Activated CD4-positive, alpha-beta T cell treated with anti-CD3 and anti-CD28 coated beads, Interleukin-2, amount 50 U/mL, for 1 hour (primary cell): Measurements from ENCODE around the gene SLC29A1.
A peak's percentile ranks its signal among the peaks of the same experiment; 100 is the strongest.
"Not testable (repeated sequence)": the region's sequence is repeated elsewhere in the genome, so short reads cannot be mapped to it uniquely, and the experiment has no call there.

Experiments
- DNase-seq: peaks from one replicate; pipeline ENCODE4 v3.0.0-alpha.2; 2020

SLC29A1 gene

DNA sequence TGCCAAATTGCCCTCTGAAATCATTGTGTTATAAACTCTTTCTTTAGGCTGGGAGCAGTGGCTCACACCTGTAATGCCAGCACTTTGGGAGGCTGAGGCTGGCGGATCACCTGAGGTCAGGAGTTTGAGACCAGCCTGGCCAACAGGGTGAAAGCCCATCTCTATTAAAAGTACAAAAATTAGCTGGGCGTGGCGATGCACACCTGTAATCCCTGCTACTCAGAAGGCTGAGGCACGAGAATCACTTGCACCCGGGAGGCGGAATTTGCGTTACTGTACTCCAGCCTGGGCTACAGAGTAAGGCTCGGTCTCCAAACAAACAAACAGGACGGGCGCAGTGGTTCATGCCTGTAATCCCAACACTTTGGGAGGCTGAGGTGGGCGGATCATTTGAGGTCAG, 27.0 kb upstream of the SLC29A1 start:
- not testable (repeated sequence) for DNase-seq

DNA sequence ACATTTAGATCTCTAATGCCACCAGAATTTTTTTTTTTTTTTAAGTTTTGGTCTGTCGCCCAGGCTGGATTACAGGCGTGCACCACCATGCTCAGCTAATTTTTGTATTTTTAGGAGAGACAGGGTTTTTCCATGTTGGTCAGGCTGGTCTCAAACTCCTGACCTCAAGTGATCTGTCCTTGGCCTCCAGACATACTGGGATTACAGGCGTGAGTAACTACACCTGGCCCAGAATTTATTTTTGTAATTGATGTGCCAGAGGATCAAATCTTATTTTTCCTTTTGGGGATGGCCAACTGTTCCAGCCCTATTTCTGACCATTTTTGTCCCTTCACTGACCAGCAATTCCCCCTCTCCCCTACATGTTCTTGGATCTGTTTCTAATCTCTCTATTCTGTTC, 24.7 kb upstream of the SLC29A1 start:
- DNase-seq, result no peak

DNA sequence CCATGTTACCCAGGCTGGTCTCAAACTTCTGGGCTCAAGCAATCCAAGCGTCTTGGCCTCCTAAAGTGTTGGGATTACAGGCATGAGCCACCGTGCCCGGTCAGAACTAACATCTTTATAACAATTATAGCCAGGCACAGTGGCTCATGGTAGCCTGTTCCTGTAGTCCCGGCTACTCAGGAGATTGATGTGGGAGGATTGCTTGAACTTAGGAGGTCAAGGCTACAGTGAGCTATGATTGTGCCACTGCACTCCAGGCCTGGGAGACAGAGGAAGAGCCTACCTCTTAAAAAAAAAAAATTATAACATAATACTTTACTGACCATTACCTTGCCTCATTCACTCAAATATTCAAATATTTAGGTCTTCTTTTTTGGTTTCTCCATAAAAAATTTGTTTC, 23.5 kb upstream of the SLC29A1 start:
- DNase-seq, result no peak

DNA sequence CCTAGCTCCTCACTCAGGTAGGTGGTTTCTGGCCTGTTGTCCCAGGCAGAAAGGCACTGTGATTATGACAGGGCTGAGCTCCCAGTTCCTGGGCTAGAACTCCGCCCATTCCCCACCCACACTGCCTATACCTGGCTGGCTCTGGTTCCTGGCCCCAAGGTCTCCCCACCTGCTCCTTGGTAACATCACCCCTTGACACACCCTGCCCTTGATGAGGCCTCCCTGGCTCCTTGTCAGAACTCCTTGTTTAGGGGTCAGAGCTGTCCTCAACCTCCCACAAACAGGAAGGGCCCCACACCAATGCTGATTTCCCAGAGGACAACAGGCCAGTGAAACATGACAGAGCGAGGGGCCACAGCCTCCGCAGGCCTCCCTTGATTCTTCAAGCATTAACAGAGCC, 22.2 kb upstream of the SLC29A1 start:
- DNase-seq, result no peak

DNA sequence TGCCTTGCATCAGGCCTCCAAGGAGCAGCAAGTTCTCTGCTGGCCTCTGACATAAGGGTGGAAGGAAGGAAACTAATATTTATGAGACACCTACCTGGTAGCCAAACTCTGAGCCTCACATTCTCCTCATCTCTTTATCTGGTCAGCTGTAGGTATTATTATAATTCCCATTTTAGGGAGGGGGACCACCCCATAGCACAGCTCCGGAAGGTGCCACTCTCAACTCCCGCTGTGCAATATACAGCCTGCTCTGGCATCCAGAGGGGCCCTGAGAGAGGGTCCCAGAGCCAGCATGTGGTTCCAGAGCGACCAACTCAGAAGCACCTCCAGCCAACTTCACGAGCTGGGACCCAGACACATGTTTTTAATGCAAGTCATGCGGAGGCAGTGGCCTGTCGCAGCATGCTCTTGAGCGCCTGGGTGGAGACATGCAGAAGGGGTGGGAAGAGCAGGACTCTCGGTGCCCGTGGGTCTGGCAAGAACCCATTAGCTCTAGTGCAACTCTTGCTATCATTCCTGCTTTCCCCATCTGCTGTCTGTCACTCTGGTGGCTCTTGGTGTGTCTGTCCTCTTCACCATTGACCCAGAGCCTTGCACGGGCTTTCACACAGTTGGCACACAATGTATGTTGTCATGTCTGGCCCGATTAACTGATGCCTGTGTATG, 21.6 kb upstream of the SLC29A1 start:
- DNase-seq, result no peak

DNA sequence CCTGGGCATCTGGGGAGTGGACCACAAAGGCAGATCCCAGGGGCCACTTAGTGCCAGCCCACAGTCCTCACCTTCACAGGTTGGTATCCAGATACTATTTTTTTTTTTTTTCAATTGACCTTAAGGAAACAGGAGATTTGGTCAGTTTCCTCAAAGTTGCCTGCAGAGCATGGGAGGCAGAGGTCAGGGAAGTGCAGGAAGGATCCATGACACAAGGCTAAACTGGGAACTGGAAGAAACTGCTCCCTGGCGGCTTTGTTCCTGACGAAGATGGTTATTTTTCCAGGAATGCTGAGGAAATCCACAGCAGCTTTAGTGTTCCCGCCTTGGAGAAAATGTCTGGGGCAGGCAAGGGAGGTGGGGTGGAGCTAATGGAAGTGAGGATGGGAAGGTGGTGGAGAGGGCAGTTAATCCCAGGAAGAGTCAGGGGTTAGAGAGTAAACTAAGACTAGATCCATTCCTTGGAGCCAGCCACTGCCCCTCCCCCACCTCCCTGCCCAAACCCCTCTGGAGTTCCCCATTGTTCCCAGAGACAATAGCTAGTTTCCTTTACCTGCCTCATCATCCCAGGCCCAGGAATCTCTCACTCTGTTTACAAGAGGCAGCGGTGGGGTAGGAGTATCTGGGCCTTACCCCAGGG, 20.9 kb upstream of the SLC29A1 start:
- no peak for DNase-seq

DNA sequence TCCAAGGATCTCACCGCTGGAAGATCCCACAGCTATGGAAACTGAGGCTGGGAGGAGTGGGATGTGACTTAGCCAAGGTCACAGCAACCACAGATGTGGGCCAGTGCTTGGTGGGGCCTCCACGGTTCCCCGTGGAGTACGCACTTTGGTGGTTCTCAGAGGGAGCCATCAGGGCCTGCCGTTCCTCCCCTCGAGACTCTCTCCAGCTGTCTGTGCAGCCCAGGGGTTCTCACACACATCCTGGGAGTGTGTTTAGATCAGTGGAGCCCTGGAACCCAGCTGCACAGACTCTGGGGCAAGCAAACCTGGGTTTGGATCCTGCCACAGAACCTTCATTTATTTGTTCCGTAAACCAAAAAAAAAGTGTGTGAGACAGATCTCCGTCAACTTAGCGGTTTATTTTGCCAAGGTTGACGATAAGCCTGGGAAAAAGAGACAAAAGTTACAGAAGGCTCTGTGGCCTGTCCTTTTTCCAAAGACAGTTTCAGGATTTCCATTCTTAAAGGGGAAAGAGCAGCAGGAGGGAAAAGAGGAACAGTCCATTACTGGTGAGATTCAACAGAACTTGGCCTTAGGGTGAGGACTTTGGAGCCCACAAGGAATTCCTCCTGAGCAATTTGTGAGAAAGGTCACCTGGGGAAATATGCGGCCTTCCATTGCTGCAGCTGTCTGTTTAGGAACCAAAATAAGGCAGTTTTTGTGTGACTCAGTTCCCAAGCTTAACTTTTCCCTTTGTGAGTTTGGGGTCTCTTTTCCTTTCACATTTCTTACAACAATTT, 20.2 kb upstream of the SLC29A1 start:
- DNase-seq, result no peak

DNA sequence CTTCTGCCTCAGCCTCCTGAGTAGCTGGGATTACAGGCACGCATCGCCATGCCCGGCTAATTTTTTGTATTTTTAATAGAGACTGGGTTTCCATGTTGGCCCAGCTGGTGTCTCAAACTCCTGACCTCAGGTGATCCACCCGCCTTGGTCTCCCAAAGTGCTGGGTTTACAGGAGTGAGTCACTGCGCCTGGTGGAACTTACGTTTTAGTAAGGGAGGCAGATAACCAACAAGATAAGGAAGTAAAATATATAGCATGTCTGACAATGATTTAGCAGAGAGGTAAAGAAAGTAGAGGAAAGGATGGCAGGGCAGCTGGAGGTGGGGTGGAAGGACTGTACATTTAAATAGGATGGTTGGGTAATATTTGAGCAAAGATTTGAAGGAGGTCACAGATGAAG, 19.4 kb upstream of the SLC29A1 start:
- no peak for DNase-seq

DNA sequence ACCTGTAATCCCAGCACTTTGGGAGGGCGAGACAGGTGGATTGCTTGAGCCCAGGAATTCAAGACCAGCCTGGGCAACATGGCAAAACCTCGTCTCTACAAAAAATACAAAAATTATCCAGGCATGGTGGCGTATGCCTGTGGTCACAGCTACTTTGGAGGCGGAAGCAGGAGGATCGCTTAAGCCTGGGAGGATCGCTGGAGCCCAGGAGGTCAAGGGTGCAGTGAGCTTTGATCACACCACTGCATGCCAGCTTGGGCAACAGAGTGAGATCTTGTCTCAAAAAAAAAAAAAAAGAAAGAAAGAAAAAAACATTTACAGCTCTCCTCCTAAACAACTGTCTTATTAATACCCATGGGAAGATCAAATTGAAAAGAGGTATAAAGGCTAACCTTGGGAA, 15.4 kb upstream of the SLC29A1 start:
- no peak for DNase-seq

DNA sequence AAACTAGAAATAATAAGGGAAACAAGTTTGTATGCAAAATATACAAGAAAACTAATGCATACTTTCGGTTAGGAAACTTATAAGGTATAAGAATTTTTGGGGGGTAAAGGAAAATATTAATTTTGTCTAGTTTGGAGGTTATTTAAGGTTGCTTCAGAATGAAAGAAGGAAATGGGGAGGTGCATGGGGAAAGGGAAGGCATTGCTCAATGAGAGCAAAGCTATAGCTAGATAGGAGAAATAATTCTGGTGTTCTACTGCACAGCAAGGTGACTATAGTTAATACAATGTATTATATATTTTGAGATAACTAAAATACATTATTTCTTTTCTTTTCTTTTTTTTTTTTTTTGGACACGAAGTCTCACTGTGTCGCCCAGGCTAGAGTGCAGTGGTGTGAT, 12.1 kb upstream of the SLC29A1 start:
- DNase-seq, result no peak

DNA sequence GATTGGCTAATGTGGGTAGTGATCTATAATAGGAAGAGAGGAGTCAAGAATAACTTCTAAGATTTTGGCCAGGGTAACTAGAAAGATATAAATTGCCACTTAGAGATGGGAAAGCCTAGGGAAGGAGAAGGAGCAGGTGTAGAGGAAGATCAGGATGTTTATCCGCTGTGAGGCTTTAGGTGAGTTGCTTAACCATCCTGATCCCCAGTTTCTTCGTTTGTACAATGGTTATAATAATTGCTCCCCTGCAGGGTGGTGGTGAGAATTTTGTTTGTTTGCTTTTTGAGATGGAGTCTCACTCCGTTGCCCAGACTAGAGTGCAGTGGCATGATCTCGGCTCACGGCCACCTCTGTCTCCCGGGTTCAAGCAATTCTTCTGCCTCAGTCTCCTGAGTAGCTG, 9.1 kb upstream of the SLC29A1 start:
- no peak for DNase-seq

DNA sequence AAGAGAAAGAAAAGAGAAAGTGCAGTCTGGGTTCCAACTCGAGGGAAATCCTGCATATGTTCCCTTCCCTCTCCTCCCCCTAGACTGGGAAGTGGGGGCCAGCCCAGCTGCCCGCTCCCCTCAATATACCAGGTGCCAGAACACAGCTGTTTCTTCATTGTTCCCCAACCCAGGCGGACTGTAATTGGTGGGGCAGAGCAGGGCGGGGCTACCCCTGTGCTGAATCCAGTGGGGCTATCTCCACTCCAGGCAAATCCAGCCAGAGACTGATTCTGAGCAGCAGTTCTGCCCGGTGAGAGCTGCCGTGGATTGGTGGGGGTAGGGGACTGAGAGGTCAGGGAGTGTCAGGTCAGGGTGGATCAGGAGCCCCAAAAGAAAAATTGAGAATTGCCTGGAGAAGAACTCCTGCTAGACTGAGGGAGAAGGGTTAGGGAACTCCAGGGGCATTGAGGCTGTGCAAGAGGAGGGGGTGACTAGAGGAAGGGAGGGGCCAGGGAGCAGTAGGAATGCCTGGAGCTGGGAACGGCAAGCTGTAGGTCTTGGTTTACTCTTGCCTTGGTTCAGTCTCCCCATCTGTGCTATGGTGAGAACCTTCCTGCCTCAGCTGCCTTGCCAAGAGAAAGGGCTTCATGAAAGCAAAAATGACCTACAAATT, 6.6 kb upstream of the SLC29A1 start, which contains the start of gene MYMX:
TSS of gene MYMX (plus strand) at position 250 of the 655 bp plus-strand sequence. CDS start 546 bp downstream, outside the sequence.
- no peak for DNase-seq

DNA sequence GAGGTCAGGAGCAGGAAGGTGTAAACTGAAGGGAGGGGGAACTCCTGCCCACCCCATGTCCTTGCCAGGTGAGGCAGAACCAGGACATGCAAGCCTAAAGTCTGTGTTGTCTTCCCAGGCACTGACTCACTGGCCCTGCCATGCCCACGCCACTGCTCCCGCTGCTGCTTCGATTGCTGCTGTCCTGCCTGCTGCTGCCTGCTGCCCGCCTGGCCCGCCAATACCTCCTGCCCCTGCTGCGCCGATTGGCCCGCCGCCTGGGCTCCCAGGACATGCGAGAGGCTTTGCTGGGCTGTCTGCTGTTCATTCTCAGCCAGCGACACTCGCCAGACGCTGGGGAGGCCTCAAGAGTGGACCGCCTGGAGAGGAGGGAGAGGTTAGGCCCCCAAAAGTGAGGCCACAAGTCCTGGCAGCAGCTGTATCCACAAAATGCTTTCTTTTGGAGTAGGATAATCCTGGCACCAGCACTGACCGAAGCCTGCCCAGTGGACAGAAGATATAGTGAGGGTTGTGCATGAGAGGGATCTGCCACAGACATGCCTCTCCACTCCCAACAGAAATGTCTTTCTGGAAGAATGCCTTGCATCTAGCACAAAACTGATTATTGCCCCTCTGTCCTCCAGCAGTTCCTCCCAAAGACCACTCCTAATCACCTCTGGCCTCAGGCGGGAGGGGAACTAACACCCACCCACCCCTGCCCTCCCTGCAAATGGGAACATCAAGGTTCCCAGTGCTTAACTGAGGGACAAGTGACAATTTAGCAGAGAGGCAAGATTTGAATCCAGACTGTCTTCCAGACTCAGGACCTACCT, 5.9 kb upstream of the SLC29A1 start:
- no peak for DNase-seq

DNA sequence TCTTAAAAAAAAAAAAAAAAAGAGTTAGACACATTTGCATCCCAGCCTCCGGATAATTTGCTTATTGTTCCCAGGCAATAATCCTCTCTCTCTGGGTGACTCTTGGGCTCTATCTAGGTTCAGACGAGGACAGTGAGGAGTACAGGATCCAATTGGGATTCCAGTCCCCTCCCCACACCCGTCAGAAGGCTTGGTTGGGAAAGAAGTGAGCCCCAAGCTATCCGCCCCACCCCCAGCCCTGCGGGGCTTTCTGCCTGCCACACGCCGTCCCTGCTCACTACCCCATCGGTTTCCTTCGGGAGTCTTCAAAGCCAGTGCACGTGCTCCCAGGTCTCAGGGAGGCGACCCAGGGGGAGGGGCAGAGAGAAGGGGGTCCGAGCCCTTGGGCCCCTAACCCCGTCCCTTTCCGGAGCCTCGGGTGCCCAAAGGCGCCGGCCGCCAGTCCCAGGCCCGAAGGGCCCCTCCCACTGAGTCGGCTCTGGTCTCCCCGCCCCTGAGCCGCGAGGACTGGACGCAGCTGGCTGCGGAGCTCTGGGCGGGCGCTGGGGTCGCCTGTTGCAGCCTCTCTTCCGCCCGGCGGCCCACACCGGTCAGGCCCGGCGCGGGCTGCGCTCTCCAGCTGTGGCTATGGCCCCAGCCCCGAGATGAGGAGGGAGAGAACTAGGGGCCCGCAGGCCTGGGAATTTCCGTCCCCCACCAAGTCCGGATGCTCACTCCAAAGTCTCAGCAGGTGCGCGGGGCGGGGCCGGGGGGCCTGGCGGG, 4.2 kb upstream of the SLC29A1 start:
- DNase-seq, result no peak

DNA sequence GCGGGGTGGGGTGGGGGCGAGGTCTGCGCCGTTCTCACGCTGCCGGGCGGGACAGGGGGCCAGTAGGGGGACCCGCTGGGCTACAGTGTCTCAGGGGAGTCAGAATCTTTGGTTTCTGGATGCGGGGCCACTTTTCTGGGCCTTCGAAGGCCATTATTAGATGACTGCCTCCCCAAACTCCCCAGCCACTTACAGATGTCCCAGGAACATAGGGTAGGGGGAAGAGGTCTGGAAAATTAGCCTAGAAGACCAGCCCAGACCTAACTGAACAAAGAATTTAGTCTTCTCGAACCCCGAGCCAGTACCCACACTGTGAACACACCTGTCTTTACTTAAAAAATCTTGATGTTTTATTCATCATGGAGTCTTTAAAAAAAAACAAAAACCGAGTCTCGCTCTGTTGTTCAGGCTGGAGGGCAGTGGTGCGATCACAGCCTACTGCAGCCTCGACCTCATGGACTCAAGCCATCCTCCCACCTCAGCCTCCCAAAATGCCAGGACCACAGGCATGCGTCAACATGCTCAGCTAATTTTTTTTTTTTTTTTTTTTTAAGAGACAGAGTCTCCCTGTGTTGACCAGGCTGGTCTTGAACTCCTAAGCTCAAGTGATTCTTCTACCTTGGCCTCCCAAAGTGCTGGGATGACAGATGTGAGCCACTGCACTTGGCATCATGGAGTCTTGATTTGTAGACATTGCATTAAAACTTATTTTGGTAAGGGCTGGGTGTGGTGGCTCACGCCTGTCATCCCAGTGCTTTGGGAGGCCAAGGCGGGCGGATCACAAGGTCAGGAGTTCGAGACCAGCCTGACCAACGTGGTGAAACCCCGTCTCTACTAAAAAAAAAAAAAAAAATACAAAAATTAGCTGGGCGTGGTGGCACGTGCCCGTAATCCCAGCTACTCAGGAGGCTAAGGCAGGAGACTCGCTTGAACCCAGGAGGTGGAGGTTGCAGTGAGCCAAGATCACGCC, 3.3 kb upstream of the SLC29A1 start:
- no peak for DNase-seq

DNA sequence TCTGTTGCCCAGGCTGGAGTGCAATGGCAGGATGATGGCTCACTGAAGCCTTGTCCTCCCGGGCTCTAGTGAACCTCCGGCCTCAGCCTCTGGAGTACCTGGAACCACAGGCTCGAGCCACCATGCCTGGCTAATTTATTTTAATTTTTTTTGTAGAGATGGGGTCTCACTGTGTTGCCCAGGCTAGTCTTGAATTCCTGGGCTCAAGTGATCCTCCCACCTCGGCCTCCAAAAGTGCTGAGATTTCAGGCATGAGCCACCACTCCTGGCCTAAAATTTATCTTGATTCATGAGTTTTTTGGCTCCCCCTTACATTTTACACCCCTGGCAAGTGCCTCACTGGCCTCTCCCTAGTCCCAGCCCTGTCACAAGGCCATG, 2.5 kb upstream of the SLC29A1 start:
- DNase-seq, result no peak

DNA sequence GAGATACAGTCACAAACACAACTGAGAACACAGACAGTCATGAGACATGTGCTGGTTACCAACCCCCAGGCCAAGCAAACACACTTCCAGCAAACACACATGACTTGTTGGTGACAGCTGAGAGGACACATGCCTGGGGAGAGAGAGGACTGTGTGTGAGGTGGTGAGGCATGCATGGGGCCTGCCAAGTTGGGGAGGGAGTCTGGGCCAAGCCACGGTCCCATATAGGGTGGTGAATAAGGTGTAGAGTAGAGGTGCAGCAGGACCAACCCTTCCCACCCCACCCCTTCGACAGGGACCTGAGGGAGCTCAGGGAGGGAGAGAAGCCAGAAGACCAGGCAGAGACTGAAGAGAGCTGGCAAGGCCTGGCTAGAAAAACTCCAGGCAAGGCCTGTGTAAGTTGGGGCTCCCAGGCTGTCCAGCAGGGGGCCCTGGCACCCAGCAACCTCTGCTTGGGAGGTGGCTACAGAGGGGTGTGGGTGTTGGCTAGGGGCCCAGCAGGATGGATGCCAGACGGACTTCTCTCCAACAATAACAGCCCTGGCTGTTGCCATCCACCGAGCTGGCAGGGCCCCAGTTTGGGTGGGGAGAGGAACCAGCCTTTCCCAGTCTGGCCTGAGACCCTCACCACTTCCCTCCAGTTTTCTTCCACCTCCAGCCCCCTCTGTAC, 2.0 kb upstream of the SLC29A1 start:
- DNase-seq, result peak; percentile 70

DNA sequence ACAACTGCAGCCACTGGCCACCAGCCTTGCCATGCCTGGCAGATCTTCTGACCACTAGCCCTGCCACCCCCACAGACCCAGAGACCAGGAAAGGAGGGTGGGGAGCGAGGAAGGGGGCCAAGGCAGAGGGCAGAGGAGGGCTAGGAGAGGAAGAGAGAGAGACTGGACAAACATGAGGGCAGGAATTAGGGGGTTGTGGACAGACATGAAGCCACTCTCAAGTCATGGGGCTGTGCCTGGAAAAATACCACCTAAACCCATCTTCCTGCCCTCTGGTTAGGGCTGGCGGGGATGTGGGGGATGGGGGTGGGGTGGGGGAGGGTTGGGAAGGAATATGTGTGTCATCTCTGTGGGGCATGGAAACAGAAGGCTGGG, 1.4 kb upstream of the SLC29A1 start:
- DNase-seq, result no peak

DNA sequence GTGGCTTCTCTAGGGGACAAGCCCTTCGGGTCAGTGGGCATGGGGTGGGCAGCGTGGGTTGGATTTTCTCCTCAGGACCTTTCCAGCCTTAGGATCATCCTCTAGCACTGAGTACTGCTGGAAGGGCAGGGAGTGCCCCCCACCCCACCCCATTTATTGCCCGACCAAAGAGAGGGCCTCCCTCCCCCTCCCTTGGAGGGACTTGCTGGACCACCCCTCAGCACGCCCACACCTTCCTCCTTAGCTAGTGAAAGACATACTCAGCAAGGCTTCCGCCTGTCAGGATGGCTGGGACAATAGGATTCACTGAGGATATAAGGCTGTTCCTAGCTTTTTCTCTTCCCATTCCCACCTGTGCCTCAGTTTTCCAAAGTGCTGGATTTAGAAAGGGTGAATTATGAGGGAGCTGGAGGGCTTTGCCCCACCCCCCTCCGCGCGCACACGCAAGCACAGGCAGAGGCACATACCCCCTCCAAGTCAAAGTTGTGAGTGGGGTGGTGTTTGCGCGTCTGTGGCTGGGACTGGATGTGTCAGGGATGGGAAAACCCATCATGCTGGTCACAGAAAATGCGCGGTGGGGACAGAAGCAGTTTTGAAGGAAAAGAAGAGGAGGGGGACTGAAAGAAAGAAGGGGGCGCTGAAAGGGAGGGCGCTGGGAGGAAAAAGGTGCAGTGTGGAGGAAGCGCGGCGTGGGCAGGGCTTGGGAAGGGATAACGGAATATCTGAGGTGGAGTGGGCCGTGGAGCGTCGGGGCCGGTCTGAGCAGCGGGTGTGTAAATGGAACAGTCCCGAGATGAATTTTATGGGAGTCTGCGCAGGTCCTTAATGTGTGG, 693 bp upstream of the SLC29A1 start:
- DNase-seq, result no peak
